SK-N-SH (cell line): Measurements from ENCODE around the gene FZR1. TPM values are rescaled to one million over a fixed set of nuclear protein-coding genes. Genes with fewer than 3 reads are reported as not detected.

Experiments
- CTCF ChIA-PET: fragments of 300-600, 350-600 bp; formaldehyde crosslinking; extraction: SDS; loops from one replicate; lab custom pipeline; 2021; lab: Yijun Ruan, JAX
- POLR2A ChIA-PET: fragments of 350-600 bp; sonication (Branson Sonifier 250); formaldehyde crosslinking; extraction: SDS; loops from one replicate; lab custom pipeline; 2020; ENCODE audit warnings: antibody characterized with exemption, inconsistent platforms; lab: Yijun Ruan, JAX
- DNase-seq: peaks from one replicate; pipeline ENCODE4 v3.0.0; 2012
- H2AFZ ChIP-seq: fragments of 200-600 bp; sonication (generic); 2 replicates; pipeline ENCODE4 v1.8.1; 2016; ENCODE audit warnings: antibody characterized with exemption, mild to moderate bottlenecking, low read depth
- H3F3A ChIP-seq: fragments of 200-600 bp; sonication (generic); replicated peaks from 2 replicates; pipeline ENCODE3; 2016; ENCODE audit warnings: antibody characterized with exemption, mild to moderate bottlenecking; ENCODE audit not compliant: insufficient read depth
- H3K27ac ChIP-seq, 2 experiments: fragments of 200-500 bp in 1 of 2; fragments of 200-600 bp in 1 of 2; sonication (Bioruptor generic) in 1 of 2; sonication (generic), shearing (Covaris generic) in 1 of 2; 2 replicates each; pipeline versions ENCODE4 v1.5.1 to v1.6.1; 2014 to 2016; ENCODE audit warnings: low read depth in 2 of 2, inconsistent platforms in 1 of 2, low read length in 1 of 2, mild to moderate bottlenecking in 1 of 2, mixed read lengths in 1 of 2
- H3K27me3 ChIP-seq: fragments of 200-600 bp; sonication (generic), shearing (Covaris generic); 2 replicates; pipeline ENCODE4 v1.6.1; 2016; ENCODE audit warnings: mixed run types; ENCODE audit not compliant: insufficient read depth
- H3K36me3 ChIP-seq, 2 experiments: fragments of 200-500 bp in 1 of 2; fragments of 200-600 bp in 1 of 2; sonication (Bioruptor generic) in 1 of 2; sonication (generic) in 1 of 2; replicated peaks in 1 of 2; 2 replicates each; pipeline versions ENCODE3 to v1.5.1; 2014 to 2016; ENCODE audit warnings: low read length in 1 of 2, mild to moderate bottlenecking in 1 of 2; ENCODE audit not compliant: insufficient read depth in 2 of 2, control insufficient read depth in 1 of 2
- H3K4me1 ChIP-seq, 2 experiments: fragments of 200-500 bp in 1 of 2; fragments of 200-600 bp in 1 of 2; sonication (Bioruptor generic) in 1 of 2; sonication (generic), shearing (Covaris generic) in 1 of 2; 2 replicates each; pipeline versions ENCODE4 v1.5.1 to v1.6.1; 2014 to 2016; ENCODE audit warnings: low read depth in 1 of 2, low read length in 1 of 2, mixed run types in 1 of 2; ENCODE audit not compliant: insufficient read depth in 2 of 2, control insufficient read depth in 1 of 2
- H3K4me2 ChIP-seq: fragments of 200-600 bp; sonication (generic), shearing (Covaris generic); 2 replicates; pipeline ENCODE4 v1.6.1; 2017; ENCODE audit warnings: mixed run types
- H3K4me3 ChIP-seq, 2 experiments: fragments of 200-500 bp in 1 of 2; fragments of 200-600 bp in 1 of 2; sonication (Bioruptor generic) in 1 of 2; sonication (generic), shearing (Covaris generic) in 1 of 2; 2 replicates each; pipeline versions ENCODE4 v1.5.1 to v1.8.1; 2014 to 2016; ENCODE audit warnings: low read depth in 2 of 2, inconsistent platforms in 1 of 2, low read length in 1 of 2, mild to moderate bottlenecking in 1 of 2, mixed read lengths in 1 of 2, moderate library complexity in 1 of 2
- H3K79me2 ChIP-seq: fragments of 200-600 bp; sonication (generic); 2 replicates; pipeline ENCODE4 v1.8.1; 2017; ENCODE audit warnings: mild to moderate bottlenecking; ENCODE audit not compliant: insufficient read depth
- H3K9ac ChIP-seq: fragments of 200-600 bp; sonication (generic); 2 replicates; pipeline ENCODE4 v1.6.1; 2017; ENCODE audit warnings: mixed run types
- H3K9me2 ChIP-seq: fragments of 200-600 bp; sonication (generic); 2 replicates; pipeline ENCODE4 v1.6.1; 2017; ENCODE audit warnings: mixed run types
- H3K9me3 ChIP-seq: fragments of 200-600 bp; sonication (generic); 2 replicates; pipeline ENCODE4 v1.6.1; 2017; ENCODE audit warnings: mixed run types, mild to moderate bottlenecking, moderate library complexity
- H4K20me1 ChIP-seq: fragments of 200-600 bp; sonication (generic); 2 replicates; pipeline ENCODE4 v1.6.1; 2017; ENCODE audit warnings: mild to moderate bottlenecking, mixed run types; ENCODE audit not compliant: insufficient read depth
- ELF1 ChIP-seq: IDR thresholded peaks from 2 replicates; pipeline ENCODE4 v1.4.0; 2012
- EP300 ChIP-seq, 2 experiments: IDR thresholded peaks; 2 replicates each; pipeline versions ENCODE4 v1.4.0 to v1.6.1; 2012; ENCODE audit warnings: borderline replicate concordance in 1 of 2, low read depth in 1 of 2, low read length in 1 of 2
- EZH2phosphoT487 ChIP-seq: fragments of 200-600 bp; sonication (generic); IDR thresholded peaks from 2 replicates; pipeline ENCODE4 v1.6.1; 2017; ENCODE audit warnings: low read depth, mixed run types, mild to moderate bottlenecking, antibody characterized with exemption, moderate library complexity, borderline replicate concordance
- FOXJ3 ChIP-seq: sonication (generic); formaldehyde crosslinking; IDR thresholded peaks from 2 replicates; pipeline ENCODE4 v1.5.1; 2020; ENCODE audit warnings: mild to moderate bottlenecking, missing genetic modification reagents
- FOXM1 ChIP-seq: IDR thresholded peaks from 2 replicates; pipeline ENCODE4 v1.4.0; 2012; ENCODE audit warnings: low read depth, mild to moderate bottlenecking
- MXI1 ChIP-seq: IDR thresholded peaks from 2 replicates; pipeline ENCODE4 v1.6.1; 2012; ENCODE audit warnings: mild to moderate bottlenecking, low read depth, low read length, improper control_type of control experiment
- RCOR1 ChIP-seq: fragments of 150-350 bp; IDR thresholded peaks from 2 replicates; pipeline ENCODE4 v1.6.1; 2017; ENCODE audit warnings: antibody characterized with exemption, low read length
- RFX5 ChIP-seq: IDR thresholded peaks from 2 replicates; pipeline ENCODE4 v1.6.1; 2012; ENCODE audit warnings: mild to moderate bottlenecking, improper control_type of control experiment, low read length
- RXRA ChIP-seq: IDR thresholded peaks from 2 replicates; pipeline ENCODE4 v1.4.0; 2012; ENCODE audit warnings: low read depth, mild to moderate bottlenecking, borderline replicate concordance
- SIN3A ChIP-seq: IDR thresholded peaks from 2 replicates; pipeline ENCODE4 v1.6.1; 2012; ENCODE audit warnings: low read depth, mild to moderate bottlenecking, low read length, moderate library complexity, borderline replicate concordance
- WGBS: methylation state at CpG from one replicate; pipeline ENCODE4 v1.1.6; 2017; ENCODE audit warnings: low lambda C conversion rate; 5-methylcytosine and 5-hydroxymethylcytosine counted together
- polyA plus RNA-seq, 3 experiments: library from polyadenylated mRNA; depleted of rRNA; stranded (reverse); fragments of >200 nt; gene quantifications; 2 replicates each; pipeline ENCODE4 v1.2.3, GENCODE V29; 2012
- TF ChIP-seq, protein P1 (sequence below): IDR thresholded peaks from 2 replicates; pipeline ENCODE4 v1.4.0; 2012; ENCODE audit warnings: low read depth, borderline replicate concordance
- TF ChIP-seq, protein P2 (sequence below): IDR thresholded peaks from 2 replicates; pipeline ENCODE4 v1.4.0; 2012; ENCODE audit warnings: low read depth
- TF ChIP-seq, protein P3 (sequence below): fragments of 200-600 bp; sonication (generic); IDR thresholded peaks from 2 replicates; pipeline ENCODE4 v1.6.1; 2017; ENCODE audit warnings: antibody characterized with exemption, mild to moderate bottlenecking, moderate library complexity

FZR1 gene
- polyA plus RNA-seq, 1 of the 3 experiments (the other 2 are of a cell fraction), result 36.3 TPM

DNA sequence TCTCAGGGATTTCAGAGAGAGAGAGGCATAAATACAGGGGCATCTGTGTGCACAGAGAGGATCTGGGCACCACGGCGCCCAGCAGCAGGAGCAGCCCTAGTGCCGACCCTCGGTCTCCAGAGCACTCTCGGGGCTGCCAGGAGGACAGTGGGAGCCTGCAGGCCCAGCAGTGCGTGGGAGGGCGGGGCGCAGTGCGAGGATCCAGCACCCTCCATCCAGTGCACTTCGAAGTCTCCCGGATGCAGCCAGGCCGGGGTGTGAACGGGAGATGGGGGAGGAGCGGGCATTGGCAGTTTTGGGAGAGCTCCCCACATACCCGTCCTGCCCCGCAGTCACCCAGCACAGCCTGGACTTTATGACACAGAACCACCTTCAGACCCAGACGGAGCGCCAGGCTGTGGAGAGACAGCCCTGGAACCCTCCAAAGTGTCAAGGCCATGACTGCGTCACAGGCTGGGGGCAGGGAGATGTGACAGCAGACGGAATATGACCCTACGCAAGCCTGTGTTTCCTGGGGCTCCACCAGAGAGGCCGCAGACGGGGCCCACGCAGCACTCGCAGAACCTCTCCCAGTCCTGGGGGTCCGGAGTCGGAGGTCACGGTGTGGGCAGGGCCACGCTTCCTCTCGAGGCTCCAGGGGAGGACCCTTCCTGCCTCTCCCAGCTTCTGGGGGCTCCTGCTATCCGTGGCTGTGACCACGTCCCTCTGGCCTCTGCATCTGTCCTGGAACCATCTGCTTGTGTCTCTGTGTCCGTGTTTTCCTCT, 18.1 kb downstream of the FZR1 start:
- Histone ChIP-seq H3K79me2 (peaks cover 47% of the 10 kb centered on the region), H4K20me1 (peaks cover 46% of the 10 kb centered on the region)

DNA sequence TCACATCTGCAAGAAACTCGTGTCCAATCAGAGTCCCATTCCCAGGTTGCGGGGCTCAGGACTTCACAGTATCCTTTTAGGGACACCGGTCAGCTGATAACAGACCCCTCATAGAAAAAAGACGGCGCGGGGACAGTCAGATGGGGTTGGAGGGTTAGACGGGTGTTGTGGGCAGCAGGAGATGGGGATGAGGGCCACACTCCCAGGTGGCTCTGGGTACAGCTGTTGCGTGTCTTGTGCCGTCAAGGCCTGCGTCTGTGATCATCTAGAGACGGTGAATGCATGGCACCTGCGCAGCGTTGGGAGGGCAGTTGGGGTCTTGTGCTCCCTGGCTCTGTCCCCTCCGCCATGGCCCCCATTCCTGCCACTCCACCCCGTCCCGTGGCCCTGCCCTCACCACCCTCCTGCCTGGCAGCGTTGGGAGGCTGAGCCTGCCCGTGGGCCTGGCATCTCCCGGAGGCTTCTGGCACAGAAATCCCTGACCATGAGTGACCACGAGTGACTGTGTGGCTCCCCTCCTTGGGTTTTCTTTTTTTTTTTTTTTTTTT, 18.9 kb downstream of the FZR1 start:
- no peak overlapping the region for H3K27ac ChIP-seq
- 97% methylated on average over 17 of the region's 20 CpGs for WGBS
- H3K4me3 ChIP-seq, result no peak overlapping the region
- no peaks in the 10 kb centered on the region for H3K9me3 ChIP-seq
- H3K79me2 ChIP-seq, result peaks cover 40% of the 10 kb centered on the region
- H4K20me1 ChIP-seq, result peaks cover 39% of the 10 kb centered on the region
- CTCF ChIA-PET, result no interaction called here
- no peaks in the 10 kb centered on the region for H3K9me2 ChIP-seq
- peaks cover 8 to 31% of the 10 kb centered on the region in 2 experiments for H3K36me3 ChIP-seq
- peaks cover 0 to 10% of the 10 kb centered on the region in 2 experiments; a peak in 1 of 4 replicates for H3K4me1 ChIP-seq
- no peaks in the 10 kb centered on the region for H3F3A ChIP-seq
- no peak overlapping the region for H3K9ac ChIP-seq
- no peaks in the 10 kb centered on the region for H3K27me3 ChIP-seq
- H2AFZ ChIP-seq, result no peak overlapping the region
- no peak for DNase-seq
- TF ChIP-seq, protein P1, sequence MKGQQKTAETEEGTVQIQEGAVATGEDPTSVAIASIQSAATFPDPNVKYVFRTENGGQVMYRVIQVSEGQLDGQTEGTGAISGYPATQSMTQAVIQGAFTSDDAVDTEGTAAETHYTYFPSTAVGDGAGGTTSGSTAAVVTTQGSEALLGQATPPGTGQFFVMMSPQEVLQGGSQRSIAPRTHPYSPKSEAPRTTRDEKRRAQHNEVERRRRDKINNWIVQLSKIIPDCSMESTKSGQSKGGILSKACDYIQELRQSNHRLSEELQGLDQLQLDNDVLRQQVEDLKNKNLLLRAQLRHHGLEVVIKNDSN, result no peak
- no peak for TF ChIP-seq RXRA
- TF ChIP-seq FOXM1, result no peak
- no peak for TF ChIP-seq ELF1
- no peak for TF ChIP-seq FOXJ3 (CRISPR knock-in tag)
- TF ChIP-seq RCOR1, result no peak
- TF ChIP-seq RFX5, result no peak
- TF ChIP-seq SIN3A, result no peak
- TF ChIP-seq, protein P2, sequence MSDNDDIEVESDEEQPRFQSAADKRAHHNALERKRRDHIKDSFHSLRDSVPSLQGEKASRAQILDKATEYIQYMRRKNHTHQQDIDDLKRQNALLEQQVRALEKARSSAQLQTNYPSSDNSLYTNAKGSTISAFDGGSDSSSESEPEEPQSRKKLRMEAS, result no peak
- no peak for TF ChIP-seq MXI1
- no peak for TF ChIP-seq EP300 (IDR thresholded peaks at IDR 0.05; ENCODE audit: borderline replicate concordance in 1 of 2, low read depth in 1 of 2, low read length in 1 of 2)
- POLR2A ChIA-PET, result no interaction called here
- no peak overlapping the region for H3K4me2 ChIP-seq

More for the DNA sequence above, 18.1 kb downstream of the FZR1 start:
- H3K4me1 ChIP-seq, result peaks cover 0 to 13% of the 10 kb centered on the region in 2 experiments; a peak in 1 of 4 replicates
- H3K9me3 ChIP-seq, result no peaks in the 10 kb centered on the region
- peaks cover 11 to 35% of the 10 kb centered on the region in 2 experiments for H3K36me3 ChIP-seq
- H3K4me3 ChIP-seq, result no peak overlapping the region
- H3K9me2 ChIP-seq, result no peaks in the 10 kb centered on the region
- no peak overlapping the region for H2AFZ ChIP-seq
- H3K27ac ChIP-seq, result no peak overlapping the region
- ChIA-PET CTCF (no interaction called here), POLR2A (no interaction called here)
- WGBS, result 97% methylated on average over 16 of the region's 33 CpGs
- H3K27me3 ChIP-seq, result no peaks in the 10 kb centered on the region
- no peak for TF ChIP-seq EZH2phosphoT487
- TF ChIP-seq, protein P3, sequence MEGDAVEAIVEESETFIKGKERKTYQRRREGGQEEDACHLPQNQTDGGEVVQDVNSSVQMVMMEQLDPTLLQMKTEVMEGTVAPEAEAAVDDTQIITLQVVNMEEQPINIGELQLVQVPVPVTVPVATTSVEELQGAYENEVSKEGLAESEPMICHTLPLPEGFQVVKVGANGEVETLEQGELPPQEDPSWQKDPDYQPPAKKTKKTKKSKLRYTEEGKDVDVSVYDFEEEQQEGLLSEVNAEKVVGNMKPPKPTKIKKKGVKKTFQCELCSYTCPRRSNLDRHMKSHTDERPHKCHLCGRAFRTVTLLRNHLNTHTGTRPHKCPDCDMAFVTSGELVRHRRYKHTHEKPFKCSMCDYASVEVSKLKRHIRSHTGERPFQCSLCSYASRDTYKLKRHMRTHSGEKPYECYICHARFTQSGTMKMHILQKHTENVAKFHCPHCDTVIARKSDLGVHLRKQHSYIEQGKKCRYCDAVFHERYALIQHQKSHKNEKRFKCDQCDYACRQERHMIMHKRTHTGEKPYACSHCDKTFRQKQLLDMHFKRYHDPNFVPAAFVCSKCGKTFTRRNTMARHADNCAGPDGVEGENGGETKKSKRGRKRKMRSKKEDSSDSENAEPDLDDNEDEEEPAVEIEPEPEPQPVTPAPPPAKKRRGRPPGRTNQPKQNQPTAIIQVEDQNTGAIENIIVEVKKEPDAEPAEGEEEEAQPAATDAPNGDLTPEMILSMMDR, result no peak
- DNase-seq, result no peak
- no peaks in the 10 kb centered on the region for H3F3A ChIP-seq
- H3K4me2 ChIP-seq, result no peak overlapping the region
- H3K9ac ChIP-seq, result no peak overlapping the region
